ACC112 (cell line): Measurements from ENCODE around the gene PHTF1.

Experiments used
- H2AFZ ChIP-seq: fragments of 200-600 bp; sonication (generic); one replicate; pipeline ENCODE4 v1.6.0; 2017; ENCODE audit warnings: antibody characterized with exemption, low read length; ENCODE audit not compliant: unreplicated experiment
- H3K27ac ChIP-seq: fragments of 200-600 bp; sonication (generic); 2 replicates; pipeline ENCODE4 v1.5.1; 2014; ENCODE audit warnings: low read depth, mild to moderate bottlenecking, antibody characterized with exemption, low read length, moderate library complexity
- H3K27me3 ChIP-seq: fragments of 200-600 bp; sonication (generic); 2 replicates; pipeline ENCODE4 v1.6.1; 2014; ENCODE audit warnings: mild to moderate bottlenecking, antibody characterized with exemption, low read length, moderate library complexity, mixed read lengths; ENCODE audit not compliant: insufficient read depth
- H3K36me3 ChIP-seq: fragments of 200-600 bp; sonication (generic); 2 replicates; pipeline ENCODE4 v1.6.1; 2016; ENCODE audit warnings: mild to moderate bottlenecking, antibody characterized with exemption, low read length, moderate library complexity, mixed read lengths; ENCODE audit not compliant: insufficient read depth
- H3K4me1 ChIP-seq: fragments of 200-600 bp; sonication (generic); one replicate; pipeline ENCODE4 v1.6.1; 2016; ENCODE audit warnings: low read length, mixed read lengths; ENCODE audit not compliant: insufficient read depth, unreplicated experiment, control insufficient read depth
- H3K4me3 ChIP-seq: fragments of 200-600 bp; sonication (generic); 2 replicates; pipeline ENCODE4 v1.5.1; 2014; ENCODE audit warnings: mild to moderate bottlenecking, low read depth, low read length
- H3K79me2 ChIP-seq: fragments of 200-600 bp; sonication (generic); one replicate; pipeline ENCODE4 v1.6.0; 2016; ENCODE audit warnings: low read length; ENCODE audit not compliant: control insufficient read depth, unreplicated experiment, insufficient read depth

Gene PHTF1

DNA sequence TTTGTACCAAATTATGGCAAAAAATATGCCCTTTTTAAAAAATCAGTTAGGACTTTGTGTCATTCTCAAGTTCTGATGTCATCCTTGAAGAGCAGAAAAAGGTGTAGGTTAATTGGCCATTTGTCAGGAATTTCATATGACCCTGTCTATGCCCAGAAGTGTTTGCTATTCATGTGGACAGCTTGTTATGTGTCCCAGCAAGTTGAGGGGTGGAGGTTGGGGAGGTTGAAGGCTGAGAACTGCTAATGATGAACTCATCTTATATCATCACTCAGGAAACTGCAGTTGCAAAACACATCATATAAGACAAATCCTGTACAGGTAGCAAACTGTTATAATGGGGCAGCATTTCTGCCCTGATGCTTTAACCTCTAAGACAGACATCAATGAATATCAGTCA lies 106.5 kb downstream of the PHTF1 start:
- no peak overlapping the region for H3K27ac ChIP-seq
- no peak overlapping the region for H3K4me3 ChIP-seq
- H2AFZ ChIP-seq: no peak overlapping the region
- 0 out of 2 replicates have a peak, but pooled peaks cover 4% of the 10 kb centered on the region for H3K36me3 ChIP-seq
- H3K4me1 ChIP-seq: peaks cover 4% of the 10 kb centered on the region
- no peaks in the 10 kb centered on the region for H3K27me3 ChIP-seq
- H3K79me2 ChIP-seq: no peaks in the 10 kb centered on the region

DNA sequence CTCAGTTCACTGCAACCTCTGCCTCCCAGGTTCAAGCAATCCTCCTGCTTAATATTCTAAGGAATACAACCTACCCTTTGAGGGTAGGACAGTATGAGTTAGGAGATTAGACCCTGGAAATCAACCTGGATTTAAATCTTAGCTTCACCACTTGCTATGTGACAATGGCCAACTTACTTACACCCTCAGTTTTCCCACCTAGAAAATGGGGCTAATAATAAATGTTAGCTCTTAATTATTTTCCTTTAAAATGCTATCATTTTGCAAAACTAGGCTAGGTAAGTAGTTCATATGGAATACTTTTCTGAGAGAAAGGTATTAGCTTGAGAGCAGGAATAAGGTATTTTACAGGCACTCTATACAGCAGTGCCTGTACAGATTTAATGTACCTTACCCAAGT lies 110.8 kb downstream of the PHTF1 start:
- H3K79me2 ChIP-seq: no peaks in the 10 kb centered on the region
- no peak overlapping the region for H3K27ac ChIP-seq
- 0 out of 2 replicates have a peak, but pooled peaks cover 4% of the 10 kb centered on the region for H3K36me3 ChIP-seq
- no peaks in the 10 kb centered on the region for H3K27me3 ChIP-seq
- peaks cover 4% of the 10 kb centered on the region for H3K4me1 ChIP-seq
- no peak overlapping the region for H3K4me3 ChIP-seq
- H2AFZ ChIP-seq: no peak overlapping the region

DNA sequence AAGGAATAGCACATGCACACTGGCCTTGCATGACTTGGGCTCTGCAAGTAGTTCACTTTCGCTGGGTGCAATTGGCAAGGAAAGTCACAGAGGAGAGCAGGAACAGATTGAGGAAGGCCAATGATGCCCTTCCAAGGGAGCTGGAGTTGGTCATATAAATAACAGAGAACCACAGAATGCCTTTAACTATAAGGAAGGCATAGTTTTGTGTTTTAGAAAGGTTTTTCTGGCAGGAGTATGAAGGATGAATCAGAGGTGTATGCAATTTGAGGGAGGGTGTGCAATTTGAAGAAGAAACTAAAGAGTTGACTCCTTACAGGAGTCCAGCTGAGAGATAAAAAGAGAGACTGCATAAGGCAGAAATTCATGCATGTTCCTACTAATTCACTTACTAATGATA lies 112.1 kb downstream of the PHTF1 start:
- Histone ChIP-seq H3K27ac (no peak overlapping the region), H3K27me3 (no peaks in the 10 kb centered on the region), H3K4me1 (no peaks in the 10 kb centered on the region), H2AFZ (no peak overlapping the region), H3K79me2 (no peaks in the 10 kb centered on the region), H3K36me3 (0 out of 2 replicates have a peak, but pooled peaks cover 4% of the 10 kb centered on the region), H3K4me3 (no peak overlapping the region)
